ENCODE data around the gene POLR3H. TPM values are rescaled to one million over a fixed set of nuclear protein-coding genes. Genes with fewer than 3 reads are reported as not detected.

POLR3H gene
- total and polyA plus RNA-seq, 10 of the 15 experiments (the other 5 are each of a cell fraction or from before 2014, with no cell fraction given) = 3.5 to 62.7 (median 24.6) TPM

DNA sequence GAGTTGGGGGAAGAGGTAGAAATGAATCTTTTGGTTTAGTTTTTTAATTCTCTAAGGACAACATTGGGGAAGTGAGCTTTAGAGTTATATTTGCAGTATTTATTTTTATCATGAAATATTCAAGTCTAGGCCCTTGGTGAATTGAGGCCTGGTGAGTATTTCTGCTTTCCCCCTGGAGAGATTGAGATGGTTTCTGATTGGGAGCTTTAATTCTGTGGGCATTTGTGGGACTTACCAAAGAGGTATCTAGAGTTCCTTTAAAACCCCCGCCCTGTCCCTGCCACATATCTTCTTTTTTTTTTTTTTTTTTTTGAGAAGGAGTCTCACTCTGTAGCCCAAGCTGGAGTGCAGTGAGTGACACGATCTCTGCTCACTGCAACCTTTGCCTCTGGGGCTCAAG, 65.8 kb downstream of the POLR3H start:
- intact Hi-C loops (cut with micrococcal nuclease; ENCODE audit: unreplicated experiment) = no loop called here
- no peak for TF ChIP-seq POLR2A (IDR thresholded peaks at IDR 0.05; ENCODE audit: low read depth, low read length)
- no peak for TF ChIP-seq CEBPB (IDR thresholded peaks at IDR 0.05; ENCODE audit: borderline replicate concordance in 1 of 2, low read depth in 2 of 2, low read length in 2 of 2)
- TF ChIP-seq SMC3 (IDR thresholded peaks at IDR 0.05; ENCODE audit: borderline replicate concordance, low read length) = no peak
- peak; percentile 37; the same call in 1 of the 2 replicates for TF ChIP-seq SPI1 (IDR thresholded peaks at IDR 0.05; ENCODE audit: borderline replicate concordance, insufficient read depth, low read depth, low read length)
- TF ChIP-seq FOXM1 (IDR thresholded peaks at IDR 0.05; ENCODE audit: low read depth, low read length) = peak; percentile 27; the same call in 1 of the 2 replicates
- no peak for TF ChIP-seq NR2C2 (IDR thresholded peaks at IDR 0.05; ENCODE audit: borderline replicate concordance, control insufficient read depth, insufficient read length, low read depth)
- no peak for TF ChIP-seq POLR2AphosphoS2 (IDR thresholded peaks at IDR 0.05; ENCODE audit: low read depth, low read length)
- peak; percentile 63 for TF ChIP-seq MEF2B (IDR thresholded peaks at IDR 0.05; ENCODE audit: partially characterized antibody, poor library complexity, severe bottlenecking)
- no peak for TF ChIP-seq SMAD1 (IDR thresholded peaks at IDR 0.05; ENCODE audit: low read depth, partially characterized antibody)
- no peak for TF ChIP-seq ZNF622 (IDR thresholded peaks at IDR 0.05)
- TF ChIP-seq ZNF384 (IDR thresholded peaks at IDR 0.05; ENCODE audit: borderline replicate concordance, low read depth, low read length) = peak; percentile 66
- TF ChIP-seq SUPT20H (IDR thresholded peaks at IDR 0.05; ENCODE audit: borderline replicate concordance, control insufficient read depth, low read depth, low read length) = no peak
- no peak for TF ChIP-seq NR2F1 (conservative IDR thresholded peaks at IDR 0.05)
- TF ChIP-seq SMAD5 (IDR thresholded peaks at IDR 0.05; ENCODE audit: low read depth) = no peak
- no peak for TF ChIP-seq ZNF24 (IDR thresholded peaks at IDR 0.05)
- TF ChIP-seq RELB (IDR thresholded peaks at IDR 0.05; ENCODE audit: low read depth) = peak; percentile 62; the same call in 1 of the 2 replicates
- TF ChIP-seq POLR2AphosphoS5 (IDR thresholded peaks at IDR 0.05; ENCODE audit: low read length) = no peak
- TF ChIP-seq, protein P1, sequence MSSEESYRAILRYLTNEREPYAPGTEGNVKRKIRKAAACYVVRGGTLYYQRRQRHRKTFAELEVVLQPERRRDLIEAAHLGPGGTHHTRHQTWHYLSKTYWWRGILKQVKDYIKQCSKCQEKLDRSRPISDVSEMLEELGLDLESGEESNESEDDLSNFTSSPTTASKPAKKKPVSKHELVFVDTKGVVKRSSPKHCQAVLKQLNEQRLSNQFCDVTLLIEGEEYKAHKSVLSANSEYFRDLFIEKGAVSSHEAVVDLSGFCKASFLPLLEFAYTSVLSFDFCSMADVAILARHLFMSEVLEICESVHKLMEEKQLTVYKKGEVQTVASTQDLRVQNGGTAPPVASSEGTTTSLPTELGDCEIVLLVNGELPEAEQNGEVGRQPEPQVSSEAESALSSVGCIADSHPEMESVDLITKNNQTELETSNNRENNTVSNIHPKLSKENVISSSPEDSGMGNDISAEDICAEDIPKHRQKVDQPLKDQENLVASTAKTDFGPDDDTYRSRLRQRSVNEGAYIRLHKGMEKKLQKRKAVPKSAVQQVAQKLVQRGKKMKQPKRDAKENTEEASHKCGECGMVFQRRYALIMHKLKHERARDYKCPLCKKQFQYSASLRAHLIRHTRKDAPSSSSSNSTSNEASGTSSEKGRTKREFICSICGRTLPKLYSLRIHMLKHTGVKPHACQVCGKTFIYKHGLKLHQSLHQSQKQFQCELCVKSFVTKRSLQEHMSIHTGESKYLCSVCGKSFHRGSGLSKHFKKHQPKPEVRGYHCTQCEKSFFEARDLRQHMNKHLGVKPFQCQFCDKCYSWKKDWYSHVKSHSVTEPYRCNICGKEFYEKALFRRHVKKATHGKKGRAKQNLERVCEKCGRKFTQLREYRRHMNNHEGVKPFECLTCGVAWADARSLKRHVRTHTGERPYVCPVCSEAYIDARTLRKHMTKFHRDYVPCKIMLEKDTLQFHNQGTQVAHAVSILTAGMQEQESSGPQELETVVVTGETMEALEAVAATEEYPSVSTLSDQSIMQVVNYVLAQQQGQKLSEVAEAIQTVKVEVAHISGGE (CRISPR knock-in tag; IDR thresholded peaks at IDR 0.05) = no peak
- TF ChIP-seq POU2F2 (IDR thresholded peaks at IDR 0.05; ENCODE audit: borderline replicate concordance, low read depth, low read length) = no peak
- Histone ChIP-seq H3K27ac (ENCODE audit: control insufficient read depth, insufficient read depth) (peak overlapping the region; percentile 52), H2AFZ (ENCODE audit: control insufficient read depth, low read depth, low read length) (no peak overlapping the region), H3K4me2 (ENCODE audit: control insufficient read depth, insufficient read depth) (peak overlapping the region; percentile 36), H3K4me1 (ENCODE audit: control insufficient read depth, insufficient read depth, low read length) (peaks cover 64% of the 10 kb centered on the region), H4K20me1 (ENCODE audit: control insufficient read depth, insufficient read depth) (0 out of 2 replicates have a peak, but pooled peaks cover 3% of the 10 kb centered on the region), H3K36me3 (ENCODE audit: control insufficient read depth in 2 of 2, insufficient read depth in 2 of 2, low read length in 1 of 2) (peaks cover 0 to 4% of the 10 kb centered on the region in 2 experiments; a peak in 2 of 4 replicates), H3K9ac (ENCODE audit: control insufficient read depth, insufficient read depth, low read length) (no peak overlapping the region; the same call in 1 of the 2 replicates), H3K9me3 (replicated peaks; ENCODE audit: control insufficient read depth, insufficient read depth, low read length) (no peaks in the 10 kb centered on the region), H3K79me2 (ENCODE audit: control insufficient read depth, insufficient read depth, low read length) (peaks cover 77% of the 10 kb centered on the region), H3K27me3 (replicated peaks in 1 of 2; ENCODE audit: control insufficient read depth in 2 of 2, insufficient read depth in 2 of 2, low read length in 1 of 2) (no peaks in the 10 kb centered on the region), H3K4me3 (no peak overlapping the region)
- in situ Hi-C loops (cut with MboI) = no loop called here
- ChIA-PET CTCF (interaction anchor here (0.8 to 5.2 kb wide), 8 partner anchors 9 to 896 kb away, joined by 3 to 26 read pairs (median 4); partner anchors contain the start of genes ACO2 and PHF5A), RAD21 (ENCODE audit: unreplicated experiment) (interaction anchor here (0.6 to 3.3 kb wide), 8 partner anchors 9 to 141 kb away, joined by 3 to 30 read pairs (median 14); partner anchors contain the start of genes ACO2, PHF5A, PMM1 and TOB2), POLR2A (interaction anchor here (0.6 to 9.0 kb wide), 12 partner anchors 9 to 1038 kb away, joined by 3 to 122 read pairs (median 6); partner anchors contain the start of genes ACO2, PHF5A, PMM1 and TOB2), SMC1A (ENCODE audit: uncharacterized antibody, unreplicated experiment) (interaction anchor here (0.8 to 6.5 kb wide), 12 partner anchors 8 to 75 kb away, joined by 3 to 59 read pairs (median 7); partner anchors contain the start of genes ACO2, PHF5A and TOB2)
- ATAC-seq (peak; percentile 25), DNase-seq (ENCODE audit: low read depth, low spot score) (peak; percentile 35), FAIRE-seq (no peak)
- no TSS peak for BruUV-seq (replicated peaks)
- 0% methylated on average over 2 of the region's 2 CpGs for WGBS (ENCODE audit: insufficient coverage, insufficient replicate concordance, low lambda C conversion rate, missing lambda C conversion rate)

Data from GM12878 (cell line).